Measurements from ENCODE around the gene HMGCR.

The HMGCR gene

DNA sequence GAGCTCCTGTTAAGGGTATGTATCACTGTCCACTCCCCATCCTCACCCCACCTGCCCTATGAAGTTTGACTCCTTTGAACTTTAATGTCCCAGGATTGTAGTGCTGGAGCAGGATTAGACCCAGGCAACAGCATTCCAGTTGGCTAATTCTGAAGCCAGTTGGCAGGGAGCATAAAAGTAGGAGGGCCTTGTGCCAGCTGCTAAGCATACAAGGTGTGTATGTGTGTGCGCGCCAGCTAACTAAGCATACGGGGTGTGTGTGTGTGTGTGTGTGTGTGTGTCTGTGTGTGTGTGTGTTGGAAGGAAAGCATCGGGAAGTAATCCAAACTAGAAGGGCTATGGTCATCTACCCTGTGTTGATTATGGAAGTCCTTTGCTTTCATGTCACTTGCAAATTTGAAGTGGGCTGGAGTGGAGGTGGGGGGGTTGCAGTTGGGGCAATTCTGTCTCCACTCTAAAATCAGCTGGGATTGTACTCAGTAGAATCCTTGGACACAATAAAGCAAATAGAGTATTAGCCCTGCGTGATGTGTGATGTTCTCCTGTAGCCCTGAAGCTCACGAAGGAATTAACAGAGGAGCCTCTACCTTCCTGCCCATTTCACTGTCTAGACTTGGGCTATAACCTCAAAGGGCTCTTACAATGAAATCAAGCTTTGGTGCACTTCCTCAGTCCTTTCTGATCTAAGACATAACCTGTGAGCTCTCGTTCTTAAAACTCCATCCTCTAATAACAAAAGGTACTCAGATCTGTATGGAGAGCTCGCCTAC, 26.9 kb downstream of the HMGCR start:
- Histone ChIP-seq H3K9me2 (ENCODE audit: low read depth, low read length) (no peaks in the 10 kb centered on the region), H3K36me3 (ENCODE audit: insufficient read depth, low read length) (peaks cover 46% of the 10 kb centered on the region), H3K4me1 (ENCODE audit: insufficient read depth, low read length, severe bottlenecking) (no peaks in the 10 kb centered on the region), H4K20me1 (ENCODE audit: insufficient read depth, low read length) (no peaks in the 10 kb centered on the region), H2AFZ (ENCODE audit: low read length) (no peak overlapping the region), H3K27ac (ENCODE audit: low read depth, low read length, poor library complexity, severe bottlenecking) (no peak overlapping the region), H3K9ac (ENCODE audit: low read length) (no peak overlapping the region), H3K27me3 (ENCODE audit: insufficient read depth, low read length) (no peaks in the 10 kb centered on the region), H3K9me3 (ENCODE audit: low read length) (no peaks in the 10 kb centered on the region), H3K4me2 (ENCODE audit: low read length) (no peak overlapping the region), H3K79me2 (ENCODE audit: insufficient read depth, low read length) (no peaks in the 10 kb centered on the region), H3F3A (ENCODE audit: insufficient read depth, low read length) (peaks cover 5% of the 10 kb centered on the region; the same call in 1 of the 2 replicates), H3K4me3 (ENCODE audit: low read depth, low read length, poor library complexity, severe bottlenecking) (no peak overlapping the region)
- TF ChIP-seq EZH2 (IDR thresholded peaks at IDR 0.05; ENCODE audit: borderline replicate concordance, low read length) (no peak), CTCF (IDR thresholded peaks at IDR 0.05; ENCODE audit: low read length) (no peak)

DNA sequence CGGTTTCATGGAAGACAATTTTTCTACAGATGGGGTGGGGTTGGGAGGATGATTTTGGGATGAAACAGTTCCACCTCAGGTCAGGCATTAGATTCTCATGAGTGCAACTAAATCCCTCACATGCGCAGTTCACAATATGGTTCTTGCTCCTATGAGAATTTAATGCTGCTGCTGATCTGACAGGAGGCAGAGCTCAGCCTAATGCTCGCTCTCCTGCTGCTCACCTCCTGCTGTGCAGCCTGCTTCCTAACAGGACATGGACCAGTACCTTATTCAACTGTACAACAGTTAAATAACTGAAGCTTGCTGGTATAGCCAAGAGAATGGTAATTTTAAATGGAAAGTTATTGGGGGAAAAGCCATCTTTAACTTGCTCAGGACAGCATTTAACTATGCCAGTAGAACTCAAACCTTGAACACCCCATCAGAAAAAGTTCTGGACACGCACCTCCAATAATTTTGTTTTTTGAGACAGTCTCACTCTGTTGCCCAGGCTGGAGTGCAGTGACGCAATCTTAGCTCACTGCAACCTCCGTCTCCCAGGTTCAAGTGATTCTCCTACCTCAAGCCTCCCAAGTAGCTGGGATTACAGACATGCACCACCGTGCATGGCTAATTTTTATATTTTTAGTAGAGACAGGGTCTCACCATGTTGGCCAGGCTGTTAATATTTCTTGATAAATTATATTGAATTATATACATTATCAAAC, 27.7 kb downstream of the HMGCR start:
- TF ChIP-seq CTCF (IDR thresholded peaks at IDR 0.05; ENCODE audit: low read length): no peak
- TF ChIP-seq EZH2 (IDR thresholded peaks at IDR 0.05; ENCODE audit: borderline replicate concordance, low read length): no peak
- no peak overlapping the region for H3K9ac ChIP-seq (ENCODE audit: low read length)
- no peaks in the 10 kb centered on the region for H4K20me1 ChIP-seq (ENCODE audit: insufficient read depth, low read length)
- H3K4me3 ChIP-seq (ENCODE audit: low read depth, low read length, poor library complexity, severe bottlenecking): no peak overlapping the region
- no peaks in the 10 kb centered on the region for H3K27me3 ChIP-seq (ENCODE audit: insufficient read depth, low read length)
- H3K9me3 ChIP-seq (ENCODE audit: low read length): no peaks in the 10 kb centered on the region
- H3F3A ChIP-seq (ENCODE audit: insufficient read depth, low read length): peaks cover 5% of the 10 kb centered on the region; the same call in 1 of the 2 replicates
- no peak overlapping the region for H2AFZ ChIP-seq (ENCODE audit: low read length)
- no peaks in the 10 kb centered on the region for H3K4me1 ChIP-seq (ENCODE audit: insufficient read depth, low read length, severe bottlenecking)
- H3K36me3 ChIP-seq (ENCODE audit: insufficient read depth, low read length): peaks cover 38% of the 10 kb centered on the region
- no peaks in the 10 kb centered on the region for H3K79me2 ChIP-seq (ENCODE audit: insufficient read depth, low read length)
- H3K27ac ChIP-seq (ENCODE audit: low read depth, low read length, poor library complexity, severe bottlenecking): no peak overlapping the region
- H3K9me2 ChIP-seq (ENCODE audit: low read depth, low read length): no peaks in the 10 kb centered on the region
- no peak overlapping the region for H3K4me2 ChIP-seq (ENCODE audit: low read length)

DNA sequence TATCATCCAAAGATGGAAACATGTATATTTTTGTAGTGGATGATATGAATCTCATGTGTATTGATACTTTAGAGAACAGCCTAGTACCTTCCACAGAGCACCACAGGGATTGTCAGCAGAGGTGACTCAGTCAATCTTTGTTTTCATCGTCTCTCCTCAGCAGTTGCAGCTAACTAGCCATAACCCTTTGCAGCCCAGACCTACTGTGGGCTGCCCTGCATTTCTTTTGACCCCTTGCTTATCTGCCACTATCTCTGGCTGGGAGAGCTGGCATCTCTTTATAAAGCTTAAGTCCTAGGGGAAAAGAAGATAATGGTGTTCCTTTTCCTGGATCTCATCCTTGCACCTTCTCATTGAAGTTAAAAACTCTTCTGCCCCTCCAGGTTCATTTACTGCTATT, 28.7 kb downstream of the HMGCR start:
- H3K79me2 ChIP-seq (ENCODE audit: insufficient read depth, low read length): no peaks in the 10 kb centered on the region
- no peaks in the 10 kb centered on the region for H3K9me2 ChIP-seq (ENCODE audit: low read depth, low read length)
- peaks cover 27% of the 10 kb centered on the region for H3K36me3 ChIP-seq (ENCODE audit: insufficient read depth, low read length)
- no peak overlapping the region for H3K27ac ChIP-seq (ENCODE audit: low read depth, low read length, poor library complexity, severe bottlenecking)
- H3K9me3 ChIP-seq (ENCODE audit: low read length): no peaks in the 10 kb centered on the region
- no peak overlapping the region for H3K4me3 ChIP-seq (ENCODE audit: low read depth, low read length, poor library complexity, severe bottlenecking)
- no peak overlapping the region for H3K9ac ChIP-seq (ENCODE audit: low read length)
- H3K4me2 ChIP-seq (ENCODE audit: low read length): no peak overlapping the region
- H2AFZ ChIP-seq (ENCODE audit: low read length): no peak overlapping the region
- TF ChIP-seq EZH2 (IDR thresholded peaks at IDR 0.05; ENCODE audit: borderline replicate concordance, low read length) (no peak), CTCF (IDR thresholded peaks at IDR 0.05; ENCODE audit: low read length) (no peak)
- peaks cover 5% of the 10 kb centered on the region; the same call in 1 of the 2 replicates for H3F3A ChIP-seq (ENCODE audit: insufficient read depth, low read length)
- H4K20me1 ChIP-seq (ENCODE audit: insufficient read depth, low read length): no peaks in the 10 kb centered on the region
- H3K4me1 ChIP-seq (ENCODE audit: insufficient read depth, low read length, severe bottlenecking): no peaks in the 10 kb centered on the region
- H3K27me3 ChIP-seq (ENCODE audit: insufficient read depth, low read length): no peaks in the 10 kb centered on the region

Measured in OCI-LY1 (cell line).